Activated naive CD8-positive, alpha-beta T cell treated with anti-CD3 and anti-CD28 coated beads, Interleukin-2, amount 10 ng/mL, durations not matched to agents 7 days and 5 days (primary cell): ENCODE data around the gene CCDC85B. TPM values are rescaled to one million over a fixed set of nuclear protein-coding genes. Genes with fewer than 3 reads are reported as not detected.
A peak's percentile ranks its signal among the peaks of the same experiment; 100 is the strongest.
"Not testable (repeated sequence)": the region's sequence is repeated elsewhere in the genome, so short reads cannot be mapped to it uniquely, and the experiment has no call there.

Experiments
- ATAC-seq: fragments of 150-1000 bp; cut with Tn5 transposase; one replicate; pipeline ENCODE4 v1.10.0; 2021; ENCODE audit warnings: low read depth, moderate library complexity
- POLR2A ChIA-PET: fragments of 350-600 bp; sonication (Branson Sonifier 250); formaldehyde crosslinking; loops from one replicate; lab custom pipeline; 2021; ENCODE audit warnings: antibody characterized with exemption; lab: Charles Lee
- DNase-seq: peaks from one replicate; pipeline ENCODE4 v3.0.0; 2021
- H3K27ac Mint-ChIP-seq: one replicate; pipeline ENCODE4 v1.8.0; 2022; ENCODE audit warnings: mild to moderate bottlenecking, mixed read lengths
- H3K27me3 Mint-ChIP-seq: one replicate; pipeline ENCODE4 v1.8.0; 2022; ENCODE audit warnings: mild to moderate bottlenecking, moderate library complexity, mixed read lengths
- H3K36me3 Mint-ChIP-seq: one replicate; pipeline ENCODE4 v1.8.0; 2021; ENCODE audit warnings: mild to moderate bottlenecking, mixed read lengths
- H3K4me1 Mint-ChIP-seq: one replicate; pipeline ENCODE4 v1.8.0; 2021; ENCODE audit warnings: mixed read lengths
- H3K4me3 Mint-ChIP-seq: one replicate; pipeline ENCODE4 v1.8.0; 2022; ENCODE audit warnings: mild to moderate bottlenecking, moderate library complexity, mixed read lengths
- H3K9me3 Mint-ChIP-seq: one replicate; pipeline ENCODE4 v1.8.0; 2021; ENCODE audit warnings: mixed read lengths
- total RNA-seq, 2 experiments: library from RNA; stranded (reverse); gene quantifications; one replicate each; pipeline ENCODE4 v1.2.3, GENCODE V29; 2021

The CCDC85B gene
- total RNA-seq: 10 to 100 TPM; 59.8 to 66.3 TPM

GRCh38 chr11:65890324-65891218 is at the start of gene CCDC85B:
TSS of gene CCDC85B (plus strand) at chr11:65890673. CDS start at chr11:65890784, 111 bp downstream.
- Mint-ChIP-seq H3K9me3 (no peaks in the 10 kb centered on the region), H3K27me3 (no peaks in the 10 kb centered on the region), H3K36me3 (peaks cover 7% of the 10 kb centered on the region), H3K4me1 (peaks cover 43% of the 10 kb centered on the region), H3K27ac (peak within 1 kb of the TSS; percentile 99), H3K4me3 (peak within 1 kb of the TSS; percentile 88)
- POLR2A ChIA-PET: interaction anchor here (0.6 to 12.3 kb wide), 44 partner anchors 9 to 1595 kb away, joined by 3 to 304 read pairs (median 6); partner anchors contain the start of genes AP5B1, BANF1, C11orf68 and CFL1
- ATAC-seq: peak; percentile 68
- peak; percentile 99 for DNase-seq

- DNase-seq: no peak
- Mint-ChIP-seq H3K27me3 (peaks cover 2% of the 10 kb centered on the region), H3K9me3 (no peaks in the 10 kb centered on the region), H3K4me1 (no peaks in the 10 kb centered on the region), H3K27ac (no peak overlapping the region), H3K36me3 (no peaks in the 10 kb centered on the region), H3K4me3 (no peak overlapping the region)
- no peak for ATAC-seq
- POLR2A ChIA-PET: no interaction called here
Measured at GRCh38 chr11:65842144-65842543, 48.3 kb upstream of the CCDC85B start.

- Mint-ChIP-seq H3K4me1 (no peaks in the 10 kb centered on the region), H3K36me3 (no peaks in the 10 kb centered on the region), H3K27ac (no peak overlapping the region), H3K4me3 (no peak overlapping the region), H3K27me3 (peaks cover 3% of the 10 kb centered on the region), H3K9me3 (no peaks in the 10 kb centered on the region)
- no peak for DNase-seq
- POLR2A ChIA-PET: interaction anchor here (0.7 to 1.4 kb wide), 3 partner anchors 10 to 46 kb away, joined by 3 read pairs; partner anchors contain the start of genes CCDC85B and SNX32
- ATAC-seq: no peak
Measured at GRCh38 chr11:65843811-65844210, 46.7 kb upstream of the CCDC85B start.

- Mint-ChIP-seq H3K4me3 (no peak overlapping the region), H3K27ac (no peak overlapping the region), H3K27me3 (peaks cover 3% of the 10 kb centered on the region), H3K4me1 (no peaks in the 10 kb centered on the region), H3K9me3 (no peaks in the 10 kb centered on the region), H3K36me3 (no peaks in the 10 kb centered on the region)
- DNase-seq: no peak
- no peak for ATAC-seq
- POLR2A ChIA-PET: interaction anchor here (1.0 to 1.4 kb wide), 2 partner anchors 11 to 46 kb away, joined by 3 read pairs; partner anchors contain the start of genes CCDC85B and SNX32
Measured at GRCh38 chr11:65844231-65844872, 46.1 kb upstream of the CCDC85B start.

GRCh38 chr11:65847746-65848145 is 42.7 kb upstream of the CCDC85B start:
- POLR2A ChIA-PET: interaction anchor here (1.4 to 2.8 kb wide), 3 partner anchors 12 to 15 kb away, joined by 3 to 22 read pairs (median 6); partner anchors contain the start of genes MUS81 and SNX32
- H3K27ac Mint-ChIP-seq: no peak overlapping the region

GRCh38 chr11:65848693-65849092 is 41.8 kb upstream of the CCDC85B start:
- POLR2A ChIA-PET: interaction anchor here (0.9 to 5.6 kb wide), 5 partner anchors 11 to 135 kb away, joined by 3 to 25 read pairs (median 3); partner anchors contain the start of genes CCDC85B and MUS81
- H3K27me3 Mint-ChIP-seq, H3K4me1 Mint-ChIP-seq, H3K9me3 Mint-ChIP-seq, DNase-seq, H3K4me3 Mint-ChIP-seq, H3K27ac Mint-ChIP-seq, ATAC-seq: not testable (repeated sequence)
- H3K36me3 Mint-ChIP-seq: peaks cover 21% of the 10 kb centered on the region

More at GRCh38 chr11:65847746-65848145, 42.7 kb upstream of the CCDC85B start:
- peaks cover 2% of the 10 kb centered on the region for H3K9me3 Mint-ChIP-seq
- ATAC-seq: no peak
- no peak overlapping the region for H3K4me3 Mint-ChIP-seq
- no peak for DNase-seq
- H3K27me3 Mint-ChIP-seq: peaks cover 3% of the 10 kb centered on the region
- H3K36me3 Mint-ChIP-seq: peaks cover 15% of the 10 kb centered on the region
- peaks cover 4% of the 10 kb centered on the region for H3K4me1 Mint-ChIP-seq

- H3K27ac Mint-ChIP-seq: no peak overlapping the region
- no peak overlapping the region for H3K4me3 Mint-ChIP-seq
- peaks cover 2% of the 10 kb centered on the region for H3K9me3 Mint-ChIP-seq
- POLR2A ChIA-PET: interaction anchor here (0.7 to 5.6 kb wide), 6 partner anchors 10 to 41 kb away, joined by 3 to 25 read pairs (median 4); partner anchors contain the start of genes CCDC85B and MUS81
- H3K4me1 Mint-ChIP-seq: peaks cover 14% of the 10 kb centered on the region
- ATAC-seq: no peak
- H3K36me3 Mint-ChIP-seq: peaks cover 28% of the 10 kb centered on the region
- no peak for DNase-seq
- peaks cover 3% of the 10 kb centered on the region for H3K27me3 Mint-ChIP-seq
Measured at GRCh38 chr11:65849366-65849765, 41.1 kb upstream of the CCDC85B start.

- no peak overlapping the region for H3K27ac Mint-ChIP-seq
- peaks cover 2% of the 10 kb centered on the region for H3K9me3 Mint-ChIP-seq
Measured at GRCh38 chr11:65849771-65850216, 40.7 kb upstream of the CCDC85B start.

GRCh38 chr11:65850217-65851082 is 40.0 kb upstream of the CCDC85B start:
- H3K36me3 Mint-ChIP-seq: peaks cover 37% of the 10 kb centered on the region
- peaks cover 3% of the 10 kb centered on the region for H3K27me3 Mint-ChIP-seq
- POLR2A ChIA-PET: interaction anchor here (0.7 to 5.6 kb wide), 6 partner anchors 9 to 35 kb away, joined by 3 to 25 read pairs (median 4); partner anchors contain the start of gene MUS81
- ATAC-seq (peak; percentile 18), DNase-seq (no peak)
- H3K27ac Mint-ChIP-seq: no peak overlapping the region
- H3K4me3 Mint-ChIP-seq: no peak overlapping the region
- peaks cover 17% of the 10 kb centered on the region for H3K4me1 Mint-ChIP-seq
- H3K9me3 Mint-ChIP-seq: peaks cover 2% of the 10 kb centered on the region

More at GRCh38 chr11:65849771-65850216, 40.7 kb upstream of the CCDC85B start:
- Mint-ChIP-seq H3K4me1 (peaks cover 17% of the 10 kb centered on the region), H3K36me3 (peaks cover 32% of the 10 kb centered on the region), H3K4me3 (no peak overlapping the region), H3K27me3 (peaks cover 3% of the 10 kb centered on the region)
- DNase-seq: no peak
- POLR2A ChIA-PET: interaction anchor here (0.7 to 5.6 kb wide), 5 partner anchors 10 to 36 kb away, joined by 3 to 25 read pairs (median 5); partner anchors contain the start of gene MUS81
- ATAC-seq: no peak

GRCh38 chr11:65851083-65851579 is 39.3 kb upstream of the CCDC85B start:
- peaks cover 24% of the 10 kb centered on the region for H3K4me1 Mint-ChIP-seq
- no peak for DNase-seq
- peaks cover 3% of the 10 kb centered on the region for H3K27me3 Mint-ChIP-seq
- POLR2A ChIA-PET: interaction anchor here (0.8 to 5.6 kb wide), 9 partner anchors 10 to 39 kb away, joined by 3 to 25 read pairs (median 5); partner anchors contain the start of genes CCDC85B, MUS81 and SNX32
- H3K36me3 Mint-ChIP-seq: peaks cover 44% of the 10 kb centered on the region
- H3K27ac Mint-ChIP-seq: no peak overlapping the region
- H3K4me3 Mint-ChIP-seq: no peak overlapping the region
- ATAC-seq: peak; percentile 5
- H3K9me3 Mint-ChIP-seq: peaks cover 2% of the 10 kb centered on the region

- H3K27me3 Mint-ChIP-seq: peaks cover 3% of the 10 kb centered on the region
- POLR2A ChIA-PET: interaction anchor here (0.8 to 5.6 kb wide), 11 partner anchors 9 to 38 kb away, joined by 3 to 25 read pairs (median 5); partner anchors contain the start of genes CCDC85B, MUS81 and SNX32
- H3K36me3 Mint-ChIP-seq: peaks cover 52% of the 10 kb centered on the region
- peaks cover 2% of the 10 kb centered on the region for H3K9me3 Mint-ChIP-seq
- peak overlapping the region; percentile 33 for H3K27ac Mint-ChIP-seq
- peaks cover 31% of the 10 kb centered on the region for H3K4me1 Mint-ChIP-seq
- ATAC-seq: no peak
- no peak for DNase-seq
- H3K4me3 Mint-ChIP-seq: no peak overlapping the region
Measured at GRCh38 chr11:65851811-65852507, 38.5 kb upstream of the CCDC85B start.
